Upper lobe of left lung (tissue), 6 donors: Measurements from ENCODE around the gene ERC1. TPM values are rescaled to one million over a fixed set of nuclear protein-coding genes. Genes with fewer than 3 reads are reported as not detected.
"Not testable (repeated sequence)": the region's sequence is repeated elsewhere in the genome, so short reads cannot be mapped to it uniquely, and the experiment has no call there.

Source experiments
- ATAC-seq, 2 donors: fragments of 200-7000 bp; cut with Tn5 transposase; one replicate each; pipeline ENCODE4 v1.9.1; 2022; ENCODE audit warnings: mild to moderate bottlenecking in 2 of 2, moderate library complexity in 2 of 2; ENCODE audit not compliant: low FRiP score in 2 of 2
- DNase-seq, 2 donors: peaks; one replicate each; pipeline ENCODE4 v3.0.0-alpha.2; 2019 to 2020
- H3K27ac ChIP-seq, 4 donors: fragments of 200-600 bp; sonication (generic); one replicate each; pipeline ENCODE4 v1.5.1; 2016 to 2019
- H3K27me3 ChIP-seq, 4 donors: fragments of 200-600 bp; sonication (generic); one replicate each; pipeline ENCODE4 v1.5.1; 2017 to 2019
- H3K36me3 ChIP-seq, 4 donors: fragments of 200-600 bp; sonication (generic); one replicate each; pipeline ENCODE4 v1.5.1; 2016 to 2019
- H3K4me1 ChIP-seq, 4 donors: fragments of 200-600 bp; sonication (generic); one replicate each; pipeline ENCODE4 v1.5.1; 2018 to 2019
- H3K4me3 ChIP-seq, 4 donors: fragments of 200-600 bp; sonication (generic); one replicate each; pipeline ENCODE4 v1.5.1; 2017 to 2019; ENCODE audit warnings: mild to moderate bottlenecking in 2 of 4, moderate library complexity in 1 of 4
- H3K9me3 ChIP-seq, 4 donors: fragments of 200-600 bp; sonication (generic); one replicate each; pipeline ENCODE4 v1.5.1; 2018 to 2019
- EP300 ChIP-seq, 4 donors: sonication (generic); formaldehyde crosslinking; IDR thresholded peaks; one replicate each; pipeline ENCODE4 v1.5.1; 2017; ENCODE audit warnings: antibody characterized with exemption in 4 of 4, control low read depth in 2 of 4
- POLR2A ChIP-seq, 4 donors: fragments of 450-650 bp; IDR thresholded peaks; one replicate each; pipeline ENCODE4 v1.5.1; 2016 to 2017; ENCODE audit warnings: antibody characterized with exemption in 4 of 4, mild to moderate bottlenecking in 2 of 4
- POLR2AphosphoS5 ChIP-seq, 2 donors: sonication (generic); formaldehyde crosslinking; IDR thresholded peaks; one replicate each; pipeline ENCODE4 v1.5.1; 2017; ENCODE audit warnings: antibody characterized with exemption in 2 of 2
- WGBS, 2 donors: methylation state at CpG; one replicate each; pipeline ENCODE4 v1.1.5; 2017 to 2018; 5-methylcytosine and 5-hydroxymethylcytosine counted together
- total RNA-seq, 6 donors: library from RNA; depleted of rRNA in 4 of 6; stranded (reverse); fragments of >200 nt in 4 of 6; gene quantifications; one replicate each; pipeline versions ENCODE4 v1.1.0 to v1.2.1, GENCODE V29; 2016 to 2021
- TF ChIP-seq, protein P1 (sequence below), 6 experiments: fragments of 450-650 bp in 4 of 6; fragments of 200-600 bp in 2 of 6; sonication (generic) in 2 of 6; IDR thresholded peaks; one replicate each; pipeline ENCODE4 v1.5.1; 2016 to 2019; ENCODE audit warnings: antibody characterized with exemption in 6 of 6
- donor health status: DM: no; HTN: no; CAD: no; lungs with moderate emphysema.
- donor health status: DM: no; HTN: yes; CAD: no; lungs with severe emphysema.

ERC1 gene
- total RNA-seq, 6 donors from 2014 or later = 37.7 to 158 (median 60.1) TPM

GRCh38 chr12:1338483-1339177, 347.6 kb downstream of the ERC1 start:
- WGBS, 2 donors = 86 to 88% methylated on average over 5 to 10 of the region's 10 CpGs
- H3K27me3 ChIP-seq = no peaks in the 10 kb centered on the region
- H3K9me3 ChIP-seq = no peaks in the 10 kb centered on the region
- H3K27ac ChIP-seq = no peak overlapping the region
- ATAC-seq (no peak), DNase-seq (peak in 1 of 2 donors; percentile 34)
- H3K36me3 ChIP-seq = no peaks in the 10 kb centered on the region
- no peak overlapping the region for H3K4me3 ChIP-seq
- H3K4me1 ChIP-seq = no peaks in the 10 kb centered on the region
- TF ChIP-seq EP300 (IDR thresholded peaks at IDR 0.05) (no peak), POLR2A (IDR thresholded peaks at IDR 0.05) (no peak), POLR2AphosphoS5 (IDR thresholded peaks at IDR 0.05) (no peak)
- TF ChIP-seq, protein P1, sequence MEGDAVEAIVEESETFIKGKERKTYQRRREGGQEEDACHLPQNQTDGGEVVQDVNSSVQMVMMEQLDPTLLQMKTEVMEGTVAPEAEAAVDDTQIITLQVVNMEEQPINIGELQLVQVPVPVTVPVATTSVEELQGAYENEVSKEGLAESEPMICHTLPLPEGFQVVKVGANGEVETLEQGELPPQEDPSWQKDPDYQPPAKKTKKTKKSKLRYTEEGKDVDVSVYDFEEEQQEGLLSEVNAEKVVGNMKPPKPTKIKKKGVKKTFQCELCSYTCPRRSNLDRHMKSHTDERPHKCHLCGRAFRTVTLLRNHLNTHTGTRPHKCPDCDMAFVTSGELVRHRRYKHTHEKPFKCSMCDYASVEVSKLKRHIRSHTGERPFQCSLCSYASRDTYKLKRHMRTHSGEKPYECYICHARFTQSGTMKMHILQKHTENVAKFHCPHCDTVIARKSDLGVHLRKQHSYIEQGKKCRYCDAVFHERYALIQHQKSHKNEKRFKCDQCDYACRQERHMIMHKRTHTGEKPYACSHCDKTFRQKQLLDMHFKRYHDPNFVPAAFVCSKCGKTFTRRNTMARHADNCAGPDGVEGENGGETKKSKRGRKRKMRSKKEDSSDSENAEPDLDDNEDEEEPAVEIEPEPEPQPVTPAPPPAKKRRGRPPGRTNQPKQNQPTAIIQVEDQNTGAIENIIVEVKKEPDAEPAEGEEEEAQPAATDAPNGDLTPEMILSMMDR (IDR thresholded peaks at IDR 0.05) = no peak

- H3K4me1 ChIP-seq, H3K36me3 ChIP-seq, ATAC-seq, H3K27me3 ChIP-seq, H3K9me3 ChIP-seq, H3K27ac ChIP-seq, H3K4me3 ChIP-seq: not testable (repeated sequence)
- DNase-seq = peak in 1 of 2 donors; percentile 46
- WGBS, 2 donors = 67 to 84% methylated on average over 1 to 8 of the region's 8 CpGs
These were observed 348.1 kb downstream of the ERC1 start for GRCh38 chr12:1339178-1339541.

- WGBS, 2 donors = 84 to 94% methylated on average over 5 to 6 of the region's 7 CpGs
These were observed 348.7 kb downstream of the ERC1 start for GRCh38 chr12:1339618-1340319.

DNA sequence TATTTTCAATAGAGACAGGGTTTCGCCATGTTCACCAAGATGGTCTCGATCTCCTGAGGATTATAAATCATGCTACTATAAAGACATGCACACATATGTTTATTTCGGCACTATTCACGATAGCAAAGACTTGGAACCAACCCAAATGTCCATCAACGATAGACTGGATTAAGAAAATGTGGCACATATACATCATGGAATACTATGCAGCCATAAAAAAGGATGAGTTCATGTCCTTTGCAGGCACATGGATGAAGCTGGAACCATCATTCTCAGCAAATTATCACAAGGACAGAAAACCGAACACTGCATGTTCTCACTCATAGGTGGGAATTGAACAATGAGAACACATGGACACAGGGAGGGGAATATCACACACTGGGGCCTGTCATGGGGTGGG, 350.2 kb downstream of the ERC1 start:
- H3K9me3 ChIP-seq, DNase-seq, H3K4me1 ChIP-seq, H3K27ac ChIP-seq, H3K27me3 ChIP-seq, ATAC-seq, H3K36me3 ChIP-seq, H3K4me3 ChIP-seq: not testable (repeated sequence)
- WGBS, 2 donors = 88 to 95% methylated on average over 6 of the region's 6 CpGs

More at GRCh38 chr12:1339618-1340319, 348.7 kb downstream of the ERC1 start:
- no peak for TF ChIP-seq POLR2A (IDR thresholded peaks at IDR 0.05)
- no peak for TF ChIP-seq POLR2AphosphoS5 (IDR thresholded peaks at IDR 0.05)
- TF ChIP-seq, protein P1 (IDR thresholded peaks at IDR 0.05) = no peak
- TF ChIP-seq EP300 (IDR thresholded peaks at IDR 0.05) = no peak
- H3K4me1 ChIP-seq = no peaks in the 10 kb centered on the region
- peak in 1 of 2 donors; percentile 32 for DNase-seq
- H3K4me3 ChIP-seq = no peak overlapping the region
- H3K27ac ChIP-seq = no peak overlapping the region
- no peaks in the 10 kb centered on the region for H3K36me3 ChIP-seq
- ATAC-seq = no peak
- H3K9me3 ChIP-seq = no peaks in the 10 kb centered on the region
- H3K27me3 ChIP-seq = no peaks in the 10 kb centered on the region

- Histone ChIP-seq H3K4me1 (no peaks in the 10 kb centered on the region), H3K4me3 (no peak overlapping the region), H3K9me3 (no peaks in the 10 kb centered on the region), H3K27ac (no peak overlapping the region), H3K27me3 (no peaks in the 10 kb centered on the region), H3K36me3 (no peaks in the 10 kb centered on the region)
- ATAC-seq (no peak), DNase-seq (no peak)
- 93 to 95% methylated on average over 6 of the region's 6 CpGs for WGBS, 2 donors
- TF ChIP-seq POLR2A (IDR thresholded peaks at IDR 0.05) (no peak), POLR2AphosphoS5 (IDR thresholded peaks at IDR 0.05) (no peak), EP300 (IDR thresholded peaks at IDR 0.05) (no peak)
- TF ChIP-seq, protein P1 (IDR thresholded peaks at IDR 0.05) = no peak
These were observed 352.4 kb downstream of the ERC1 start for GRCh38 chr12:1343422-1343821.

DNA sequence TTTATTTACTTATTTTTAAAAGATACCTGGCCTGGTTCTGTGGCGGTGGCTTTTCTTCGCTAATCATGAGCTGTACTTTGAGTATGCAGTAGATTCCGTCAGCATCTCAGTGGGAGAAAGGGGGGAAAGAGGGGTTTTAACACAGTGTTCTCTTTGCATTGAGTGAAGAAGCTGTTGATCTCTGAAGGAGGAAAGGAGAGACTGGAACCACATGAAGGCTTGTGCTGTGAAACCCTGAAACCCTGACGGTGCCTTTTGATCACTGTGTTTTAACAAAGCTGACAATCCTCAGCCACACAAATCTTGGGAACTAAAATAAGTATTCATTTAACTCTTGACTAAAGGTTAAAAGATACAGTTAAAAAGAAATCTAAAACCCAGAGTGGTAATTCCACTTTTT, 353.2 kb downstream of the ERC1 start:
- no peak for ATAC-seq
- Histone ChIP-seq H3K27ac (no peak overlapping the region), H3K4me1 (no peaks in the 10 kb centered on the region), H3K9me3 (no peaks in the 10 kb centered on the region), H3K36me3 (no peaks in the 10 kb centered on the region), H3K4me3 (no peak overlapping the region), H3K27me3 (no peaks in the 10 kb centered on the region)
- no peak for TF ChIP-seq POLR2AphosphoS5 (IDR thresholded peaks at IDR 0.05)
- TF ChIP-seq, protein P1 (IDR thresholded peaks at IDR 0.05) = no peak
- no peak for TF ChIP-seq POLR2A (IDR thresholded peaks at IDR 0.05)
- TF ChIP-seq EP300 (IDR thresholded peaks at IDR 0.05) = no peak
- no peak for DNase-seq
- 87 to 89% methylated on average over 4 of the region's 4 CpGs for WGBS, 2 donors
